Hepatic stellate cell (primary cell): ENCODE results near the gene TRABD2A.
"Not testable (repeated sequence)": the region's sequence is repeated elsewhere in the genome, so short reads cannot be mapped to it uniquely, and the experiment has no call there.

Experiments used
- DNase-seq: peaks from one replicate; pipeline ENCODE4 v3.0.0; 2011; ENCODE audit warnings: low spot score

Gene TRABD2A

GRCh38 chr2:84880645-84881521 lies at the start of gene TRABD2A:
Gene TRABD2A (minus strand): TSS chr2:84881084. CDS start chr2:84881039, 45 bp downstream.
- DNase-seq: no peak

GRCh38 chr2:84927275-84927627 lies 46.4 kb upstream of the TRABD2A start:
- no peak for DNase-seq

- DNase-seq: peak; percentile 72
Measured at GRCh38 chr2:84925724-84926376, 45.0 kb upstream of the TRABD2A start.

- no peak for DNase-seq
Measured at GRCh38 chr2:84925336-84925723, 44.4 kb upstream of the TRABD2A start.

- DNase-seq: no peak
Measured at GRCh38 chr2:84924173-84925106, 43.6 kb upstream of the TRABD2A start.

- DNase-seq: no peak
Measured at GRCh38 chr2:84923009-84923408, 42.1 kb upstream of the TRABD2A start.

GRCh38 chr2:84919885-84920580 lies 39.1 kb upstream of the TRABD2A start:
- DNase-seq: peak; percentile 86

- no peak for DNase-seq
Measured at GRCh38 chr2:84918430-84918829, 37.5 kb upstream of the TRABD2A start.

GRCh38 chr2:84917821-84918220 lies 36.9 kb upstream of the TRABD2A start:
- DNase-seq: not testable (repeated sequence)

- not testable (repeated sequence) for DNase-seq
Measured at GRCh38 chr2:84915675-84916074, 34.8 kb upstream of the TRABD2A start.

GRCh38 chr2:84914334-84914733 lies 33.5 kb upstream of the TRABD2A start:
- no peak for DNase-seq

GRCh38 chr2:84912984-84913383 lies 32.1 kb upstream of the TRABD2A start:
- no peak for DNase-seq

- DNase-seq: no peak
Measured at GRCh38 chr2:84911135-84911678, 30.3 kb upstream of the TRABD2A start.

- no peak for DNase-seq
Measured at GRCh38 chr2:84908948-84909713, 28.2 kb upstream of the TRABD2A start.

GRCh38 chr2:84906900-84907714 lies 26.2 kb upstream of the TRABD2A start:
- DNase-seq: peak; percentile 84

GRCh38 chr2:84906108-84906899 lies 25.4 kb upstream of the TRABD2A start:
- DNase-seq: no peak

- peak; percentile 88 for DNase-seq
Measured at GRCh38 chr2:84905181-84906107, 24.6 kb upstream of the TRABD2A start, which contains the start of gene TMSB10. Gene TMSB10 (plus strand): TSS chr2:84905656.

GRCh38 chr2:84904717-84905174 lies 23.9 kb upstream of the TRABD2A start:
- DNase-seq: peak; percentile 66
